Fibroblast of skin of right quadriceps (primary cell): ENCODE results near the gene SAMD13.

ENCODE experiments used
- DNase-seq: peaks from one replicate; pipeline ENCODE4 v3.0.0-alpha.2; 2013

The SAMD13 gene

GRCh38 chr1:84347932-84348555 is 46.5 kb downstream of the SAMD13 start:
- DNase-seq = no peak

GRCh38 chr1:84348759-84349158 is 47.3 kb downstream of the SAMD13 start:
- no peak for DNase-seq

- DNase-seq = no peak
These were observed 48.6 kb downstream of the SAMD13 start for GRCh38 chr1:84350104-84350503.

- no peak for DNase-seq
These were observed 49.0 kb downstream of the SAMD13 start for GRCh38 chr1:84350550-84350949.

GRCh38 chr1:84352298-84353106 is 51.0 kb downstream of the SAMD13 start:
- DNase-seq = no peak

- DNase-seq = peak; percentile 54
These were observed 52.2 kb downstream of the SAMD13 start for GRCh38 chr1:84353695-84354094.

- no peak for DNase-seq
These were observed 54.0 kb downstream of the SAMD13 start for GRCh38 chr1:84355556-84355955.

GRCh38 chr1:84356881-84357280 is 55.4 kb downstream of the SAMD13 start:
- DNase-seq = no peak

- no peak for DNase-seq
These were observed 57.2 kb downstream of the SAMD13 start for GRCh38 chr1:84358695-84359094.

GRCh38 chr1:84360316-84360715 is 58.8 kb downstream of the SAMD13 start:
- no peak for DNase-seq

- DNase-seq = no peak
These were observed 60.3 kb downstream of the SAMD13 start for GRCh38 chr1:84361796-84362195.

GRCh38 chr1:84363019-84363418 is 61.5 kb downstream of the SAMD13 start:
- no peak for DNase-seq

GRCh38 chr1:84363622-84364021 is 62.1 kb downstream of the SAMD13 start:
- DNase-seq = no peak

- peak; percentile 97 for DNase-seq
These were observed 64.0 kb downstream of the SAMD13 start for GRCh38 chr1:84365225-84366221.

GRCh38 chr1:84366786-84367185 is 65.3 kb downstream of the SAMD13 start:
- DNase-seq = peak; percentile 58

- no peak for DNase-seq
These were observed 65.7 kb downstream of the SAMD13 start for GRCh38 chr1:84367219-84367618.

- DNase-seq = no peak
These were observed 66.9 kb downstream of the SAMD13 start for GRCh38 chr1:84368441-84368840.

- DNase-seq = no peak
These were observed 68.8 kb downstream of the SAMD13 start for GRCh38 chr1:84370266-84370665.

GRCh38 chr1:84370831-84371394 is 69.4 kb downstream of the SAMD13 start:
- DNase-seq = peak; percentile 68

- DNase-seq = no peak
These were observed 72.1 kb downstream of the SAMD13 start for GRCh38 chr1:84373436-84374141.

- DNase-seq = no peak
These were observed 73.6 kb downstream of the SAMD13 start for GRCh38 chr1:84374991-84375696.
